ENCODE measurements around the gene LRRFIP1.

- no peak for TF ChIP-seq POLR2AphosphoS5 (IDR thresholded peaks at IDR 0.05; ENCODE audit: insufficient read depth, low read depth, low read length)
- TF ChIP-seq CTCF (IDR thresholded peaks at IDR 0.05; ENCODE audit: extremely low read depth in 1 of 2, insufficient read depth in 1 of 2, low read depth in 1 of 2, low read length in 2 of 2) = no peak
- TF ChIP-seq FOS (IDR thresholded peaks at IDR 0.05; ENCODE audit: borderline replicate concordance, insufficient read depth, low read length) = no peak
- no peak for TF ChIP-seq GATA2 (IDR thresholded peaks at IDR 0.05; ENCODE audit: insufficient read depth, insufficient read length, low read depth, low read length)
Observed at GRCh38 chr2:237588044-237588696, 39.2 kb upstream of the LRRFIP1 start.

All from endothelial cell of umbilical vein (primary cell).